DMS 273 treated with DMSO at 0.1 percent for 48 hours (cell line): ENCODE results near the gene NCOA5.

Experiments
- DNase-seq: peaks from one replicate; lab custom pipeline; 2025; lab: John Stamatoyannopoulos, UW

NCOA5 gene

GRCh38 chr20:46089417-46090388 lies at the start of gene NCOA5:
Gene NCOA5 (minus strand): TSS chr20:46089962. CDS start chr20:46079424, 10,538 bp downstream.
- peak; percentile 88 for DNase-seq

GRCh38 chr20:46139266-46139889 lies 49.6 kb upstream of the NCOA5 start:
- DNase-seq, result no peak

GRCh38 chr20:46137816-46138215 lies 48.1 kb upstream of the NCOA5 start:
- DNase-seq, result no peak

- no peak for DNase-seq
Measured at GRCh38 chr20:46135856-46136633, 46.3 kb upstream of the NCOA5 start.

- no peak for DNase-seq
Measured at GRCh38 chr20:46134716-46135115, 45.0 kb upstream of the NCOA5 start.

GRCh38 chr20:46133886-46134654 lies 44.3 kb upstream of the NCOA5 start:
- DNase-seq, result no peak

- peak; percentile 18 for DNase-seq
Measured at GRCh38 chr20:46132705-46133120, 43.0 kb upstream of the NCOA5 start.

- no peak for DNase-seq
Measured at GRCh38 chr20:46131396-46131795, 41.6 kb upstream of the NCOA5 start.

GRCh38 chr20:46130534-46130933 lies 40.8 kb upstream of the NCOA5 start:
- peak; percentile 80 for DNase-seq

GRCh38 chr20:46129955-46130481 lies 40.3 kb upstream of the NCOA5 start:
- peak; percentile 96 for DNase-seq

- no peak for DNase-seq
Measured at GRCh38 chr20:46128310-46129151, 38.8 kb upstream of the NCOA5 start.

- no peak for DNase-seq
Measured at GRCh38 chr20:46127396-46128010, 37.7 kb upstream of the NCOA5 start.

- no peak for DNase-seq
Measured at GRCh38 chr20:46126440-46127056, 36.8 kb upstream of the NCOA5 start.

GRCh38 chr20:46123482-46124245 lies 33.9 kb upstream of the NCOA5 start:
- no peak for DNase-seq

- DNase-seq, result no peak
Measured at GRCh38 chr20:46122516-46123481, 33.0 kb upstream of the NCOA5 start.

- no peak for DNase-seq
Measured at GRCh38 chr20:46122071-46122470, 32.3 kb upstream of the NCOA5 start.

GRCh38 chr20:46121184-46121930 lies 31.6 kb upstream of the NCOA5 start:
- DNase-seq, result no peak
